SH-SY5Y (cell line): Measurements from ENCODE around the gene PER3.

Experiments
- GATA2 ChIP-seq: IDR thresholded peaks from 2 replicates; pipeline ENCODE4 v1.6.1; 2011; ENCODE audit warnings: mild to moderate bottlenecking, low read depth, low read length
- GATA3 ChIP-seq: IDR thresholded peaks from 2 replicates; pipeline ENCODE4 v1.6.1; 2011; ENCODE audit warnings: low read depth, mild to moderate bottlenecking, low read length, moderate library complexity

GRCh38 chr1:7873801-7874795 lies 90.0 kb downstream of the PER3 start:
- TF ChIP-seq GATA3 (no peak), GATA2 (no peak)
